G401 (cell line): ENCODE results near the gene ARHGAP35. TPM values are rescaled to one million over a fixed set of nuclear protein-coding genes. Genes with fewer than 3 reads are reported as not detected.
"Not testable (repeated sequence)": the region's sequence is repeated elsewhere in the genome, so short reads cannot be mapped to it uniquely, and the experiment has no call there.

Experiments used
- DNase-seq: peaks from one replicate; pipeline ENCODE4 v3.0.0-alpha.2; 2015; ENCODE audit warnings: low spot score
- in situ Hi-C: cut with HindIII; loops from 2 replicates; pipeline ENCODE4 v1.10.0; 2016; ENCODE audit warnings: low sequenced_read_pairs, mixed read lengths
- total RNA-seq: library from RNA; depleted of rRNA; stranded (reverse); fragments of >200 nt; shearing (Covaris generic); gene quantifications from 2 replicates; pipeline ENCODE4 v1.2.3, GENCODE V29; 2014

Gene ARHGAP35
- total RNA-seq, 1 experiment from 2014 or later = 14.2 TPM

- DNase-seq = no peak
- in situ Hi-C loops = no loop called here
Observed at GRCh38 chr19:46841458-46842083, 19.2 kb upstream of the ARHGAP35 start.

DNA sequence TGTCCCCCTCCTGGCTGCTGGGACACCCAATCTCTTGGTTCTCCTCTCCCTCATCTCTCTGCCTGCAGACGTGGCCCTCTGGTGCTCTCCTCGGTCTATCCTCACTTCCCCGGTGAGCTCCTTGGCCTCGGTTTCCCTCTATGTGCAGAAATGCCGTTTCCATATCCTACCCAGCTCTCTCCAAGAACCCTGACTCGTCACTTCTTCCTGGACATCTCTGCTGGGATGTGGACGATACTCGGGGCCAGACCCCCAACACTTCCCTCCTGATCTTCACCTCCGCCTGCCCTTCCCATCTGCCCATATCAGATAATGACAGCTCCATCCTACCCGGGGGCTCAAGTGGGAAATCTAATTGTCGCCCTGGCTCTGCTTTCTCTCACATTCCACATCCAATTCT is 18.0 kb upstream of the ARHGAP35 start:
- DNase-seq = no peak
- in situ Hi-C loops = no loop called here

DNA sequence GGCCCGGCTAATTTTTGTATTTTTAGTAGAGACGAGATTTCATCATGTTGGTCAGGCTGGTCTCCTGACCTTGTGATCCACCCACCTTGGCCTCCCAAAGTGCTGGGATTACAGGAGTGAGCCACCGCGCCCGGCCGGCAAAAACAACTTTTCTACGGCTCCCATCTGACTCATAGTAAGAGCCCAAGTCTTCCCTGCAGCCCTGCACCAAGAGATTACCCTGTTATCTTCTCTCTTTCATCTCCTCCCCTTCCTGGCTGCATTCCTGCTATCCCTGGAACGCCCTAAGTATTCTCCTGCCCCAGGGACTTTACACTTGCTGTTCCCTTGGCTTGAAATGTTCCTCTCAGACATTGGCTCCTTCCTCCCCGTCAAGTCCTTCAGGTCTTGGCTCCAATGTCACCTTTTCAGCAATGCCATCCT is 16.7 kb upstream of the ARHGAP35 start:
- DNase-seq = no peak
- in situ Hi-C loops = no loop called here

- DNase-seq = no peak
- in situ Hi-C loops = no loop called here
Observed at GRCh38 chr19:46845959-46846459, 14.8 kb upstream of the ARHGAP35 start.

DNA sequence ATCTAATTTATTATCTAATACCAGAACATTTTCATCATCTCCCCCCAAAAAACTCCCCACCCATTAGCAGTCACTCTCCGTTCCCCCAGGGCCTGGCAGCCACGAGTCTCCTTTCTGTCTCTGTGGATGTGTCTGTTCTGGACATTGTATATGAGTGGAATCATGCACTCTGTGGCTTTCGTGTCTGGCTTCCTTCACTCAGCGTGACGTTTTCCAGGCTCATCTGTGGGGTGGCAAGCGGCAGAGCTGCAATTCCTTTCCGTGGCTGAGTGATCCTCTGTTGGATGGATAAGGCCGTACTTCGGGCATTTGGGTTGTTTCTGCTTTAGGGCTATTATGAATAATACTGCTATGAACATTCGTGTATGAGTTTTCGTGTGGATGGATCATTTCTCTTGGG is 13.3 kb upstream of the ARHGAP35 start:
- in situ Hi-C loops = no loop called here
- no peak for DNase-seq

DNA sequence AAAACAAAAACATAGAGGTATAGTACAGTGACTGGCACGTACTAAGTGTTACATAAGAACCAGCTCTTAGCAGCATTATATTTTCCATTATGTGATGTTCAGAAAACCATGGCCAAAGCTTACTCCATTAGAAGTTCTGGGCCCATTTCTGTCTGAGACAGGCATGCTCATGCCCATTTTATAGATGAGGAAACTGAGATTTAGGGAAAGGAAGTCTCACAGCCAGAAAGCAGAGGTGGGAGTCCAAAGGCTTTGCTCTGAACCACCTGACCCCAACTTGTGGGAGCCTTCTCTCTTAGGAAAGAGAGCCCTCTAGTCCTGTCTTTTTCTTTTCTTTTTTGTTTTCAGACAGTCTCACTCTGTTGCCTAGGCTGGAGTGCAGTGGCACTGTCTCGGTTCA is 12.4 kb upstream of the ARHGAP35 start:
- in situ Hi-C loops = no loop called here
- DNase-seq = no peak

DNA sequence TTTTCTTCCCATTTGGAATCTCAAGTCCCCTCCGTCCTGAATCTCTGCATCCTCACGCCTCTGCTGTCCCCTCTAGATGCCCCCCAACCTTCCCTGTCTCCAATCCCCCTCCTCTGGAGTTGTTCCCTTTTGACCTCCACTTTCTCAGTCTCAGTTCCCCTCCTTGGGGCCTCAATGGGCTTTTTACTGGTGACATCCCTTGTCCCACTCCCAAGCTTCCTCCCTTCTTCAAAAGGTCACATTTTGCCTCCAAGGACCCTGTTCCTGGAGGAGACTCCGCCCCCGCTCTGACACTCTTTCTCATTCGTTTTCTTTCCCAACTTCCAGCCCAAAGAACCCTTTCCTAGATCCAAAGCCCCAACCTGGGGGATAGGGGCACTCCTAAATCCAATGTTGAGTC is 11.2 kb upstream of the ARHGAP35 start:
- DNase-seq = no peak
- in situ Hi-C loops = no loop called here

DNA sequence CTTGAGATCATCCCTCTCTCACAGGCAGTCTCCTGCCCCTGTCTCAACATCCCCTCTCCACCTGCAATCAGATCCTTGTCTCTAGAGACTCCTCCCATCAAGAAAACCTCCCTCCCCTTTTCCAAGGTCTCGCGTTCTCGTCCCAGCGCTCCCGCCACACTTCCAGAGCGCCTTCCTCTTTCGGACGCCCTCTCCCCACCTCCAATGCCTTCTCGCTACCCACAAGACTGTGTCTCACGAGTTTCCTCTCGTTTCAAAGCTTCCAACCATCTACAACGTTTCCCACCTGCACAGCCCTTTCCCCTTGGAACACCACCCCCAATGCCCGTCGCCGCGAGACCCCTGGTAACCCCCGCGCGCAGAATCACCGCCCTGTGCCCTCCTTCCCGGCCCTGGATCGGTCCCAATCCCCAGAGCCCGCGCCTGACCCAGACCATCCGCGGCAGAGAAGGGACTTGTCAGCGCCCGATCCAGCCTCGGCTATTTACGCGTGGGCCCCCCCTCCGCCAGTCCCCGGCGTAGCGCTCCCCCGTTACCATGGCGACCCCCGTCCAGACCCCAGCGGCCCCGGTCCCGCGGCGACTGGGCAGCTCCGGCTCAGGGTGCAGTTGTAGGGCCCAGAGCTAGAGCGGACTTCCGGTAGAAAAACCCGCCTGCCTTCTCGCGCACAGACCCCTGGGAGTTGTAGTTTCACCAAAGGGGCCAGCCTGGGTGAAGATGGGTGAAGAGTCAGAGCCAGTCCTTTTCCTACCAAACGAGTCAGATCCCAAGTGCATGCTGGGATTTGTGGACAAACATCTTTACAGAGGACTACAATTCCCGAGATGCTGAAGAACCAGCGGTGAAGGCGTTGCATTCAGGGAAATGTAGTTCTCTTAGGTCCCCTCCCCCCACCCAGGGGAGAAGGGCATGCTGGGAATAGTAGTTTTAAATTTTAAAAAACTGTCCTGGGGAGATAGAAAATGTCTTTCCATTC is 10.3 kb upstream of the ARHGAP35 start, which contains the start of gene AP2S1:
Gene AP2S1 (minus strand): TSS at position 619 of the 976 bp plus-strand sequence. CDS start 80 bp downstream, at position 539.
- peak; percentile 100 for DNase-seq
- in situ Hi-C loops = no loop called here

DNA sequence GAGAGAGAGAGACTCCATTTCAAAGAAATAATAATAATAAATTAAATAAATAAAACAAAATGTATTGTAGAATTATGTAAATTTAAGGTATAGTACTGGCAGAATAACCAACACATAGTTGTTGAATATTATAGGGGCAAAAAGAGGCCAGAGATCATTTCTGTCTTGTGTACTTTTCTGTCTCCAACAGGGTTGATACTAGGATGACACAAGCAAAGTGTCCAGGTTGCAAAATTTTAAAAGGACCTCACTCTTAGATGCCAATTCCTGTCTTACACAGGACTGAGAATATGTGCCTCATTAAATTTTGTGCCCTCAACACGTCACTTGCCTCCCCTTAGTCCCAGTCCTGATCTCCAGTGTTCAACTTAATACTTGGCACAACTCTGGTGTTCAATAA is 8.0 kb upstream of the ARHGAP35 start:
- no peak for DNase-seq
- in situ Hi-C loops = no loop called here

- in situ Hi-C loops, DNase-seq: not testable (repeated sequence)
Observed at GRCh38 chr19:46854698-46855097, 6.1 kb upstream of the ARHGAP35 start.

DNA sequence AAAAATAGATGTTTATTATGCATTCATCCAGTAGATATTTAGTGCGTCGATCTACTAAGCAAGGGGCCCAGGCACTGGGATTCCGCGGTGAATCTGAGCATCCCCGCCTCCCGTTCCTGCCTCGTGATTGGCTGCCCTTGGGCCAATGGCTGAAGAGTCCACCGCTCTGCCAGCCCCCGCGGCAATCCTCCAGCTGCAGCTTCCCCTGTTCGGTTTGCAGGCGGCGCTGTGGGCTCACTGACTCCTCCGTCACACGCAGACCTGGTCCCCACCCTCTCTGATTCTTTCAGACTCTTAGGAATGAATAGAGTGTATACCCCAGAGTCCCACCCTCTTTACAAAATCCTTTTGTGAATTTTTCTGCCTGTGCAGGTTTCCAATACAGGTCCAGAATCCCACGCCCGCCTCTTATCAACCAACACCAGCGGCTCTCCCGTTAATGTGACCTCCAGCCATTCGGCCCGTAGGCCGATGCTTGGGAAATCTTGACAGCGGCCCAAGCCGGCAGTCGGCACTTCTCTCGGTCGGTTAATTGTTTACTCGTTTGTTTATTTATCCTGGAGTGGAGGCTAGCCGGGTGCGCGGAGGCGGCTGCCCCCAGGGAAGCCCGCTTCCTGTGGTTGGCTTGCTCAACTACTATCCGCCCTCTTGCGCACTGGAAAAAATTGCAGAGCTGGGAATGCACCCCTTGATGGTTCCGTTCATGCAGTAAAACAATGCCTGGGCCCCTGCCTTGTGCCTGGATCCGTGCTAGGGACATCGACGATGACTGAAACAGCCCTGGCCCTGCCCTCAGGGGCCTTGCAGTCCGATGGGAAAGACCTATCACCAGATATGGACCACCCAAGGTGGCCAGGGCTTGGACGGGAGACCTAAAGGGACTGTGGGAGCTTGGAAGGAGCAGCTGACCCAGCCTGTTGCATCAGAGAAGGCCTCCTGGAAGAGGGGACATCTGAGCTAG is 4.5 kb upstream of the ARHGAP35 start:
- in situ Hi-C loops = no loop called here
- DNase-seq = peak; percentile 98

- in situ Hi-C loops = no loop called here
- no peak for DNase-seq
Observed at GRCh38 chr19:46859637-46860124, 1.1 kb upstream of the ARHGAP35 start.

DNA sequence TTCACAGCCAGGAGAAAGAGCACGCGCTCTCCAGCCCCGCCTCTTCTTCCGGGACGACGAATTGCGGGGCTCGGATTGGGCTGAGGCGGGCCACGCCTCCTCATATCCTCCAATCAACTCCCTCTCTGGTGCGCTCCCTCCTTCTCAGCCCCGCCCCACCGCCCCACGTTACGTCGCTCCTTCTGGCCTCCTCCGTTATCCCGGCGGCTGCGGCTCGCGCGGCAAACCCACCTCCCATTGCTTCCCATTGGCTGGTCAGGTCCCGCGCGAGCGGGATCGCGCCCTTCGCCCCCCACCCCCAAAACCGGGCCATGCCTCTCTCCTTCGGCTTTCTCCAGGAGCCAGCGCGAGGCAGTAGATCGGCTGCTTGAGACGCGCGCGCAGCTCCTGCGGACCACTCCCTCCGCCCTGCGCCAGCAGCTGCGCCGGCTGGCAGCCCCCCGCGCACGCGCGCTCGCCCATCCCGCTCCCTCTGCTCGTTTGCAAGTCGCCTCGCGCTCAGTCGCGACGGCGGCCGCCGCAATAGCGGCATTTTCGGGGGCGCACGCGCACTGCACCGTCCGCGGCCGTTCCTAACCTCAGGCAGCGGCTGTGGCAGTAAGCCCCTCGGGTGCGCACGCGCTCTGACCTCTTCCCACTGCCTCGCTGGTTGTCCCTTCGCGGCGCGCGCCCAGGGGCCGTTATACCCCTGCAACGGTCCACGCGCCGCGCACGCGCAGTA is 512 bp upstream of the ARHGAP35 start:
- peak; percentile 99 for DNase-seq
- in situ Hi-C loops = no loop called here

- in situ Hi-C loops = no loop called here
- DNase-seq = peak; percentile 41
Observed at GRCh38 chr19:46861691-46862502, 1.1 kb downstream of the ARHGAP35 start.

GRCh38 chr19:46862503-46862834 is 1.7 kb downstream of the ARHGAP35 start:
- no peak for DNase-seq
- in situ Hi-C loops = no loop called here

GRCh38 chr19:46862974-46863632 is 2.3 kb downstream of the ARHGAP35 start:
- no peak for DNase-seq
- in situ Hi-C loops = no loop called here
